ENCODE data around the gene ZBTB12. TPM values are rescaled to one million over a fixed set of nuclear protein-coding genes. Genes with fewer than 3 reads are reported as not detected.
A peak's percentile ranks its signal among the peaks of the same experiment; 100 is the strongest.

ZBTB12 gene
- total and polyA plus RNA-seq, 9 of the 15 experiments (the other 6 are each of a cell fraction or from before 2014, with no cell fraction given) = 0.03 to 12.4 (median 5.8) TPM; not detected in 1

GRCh38 chr6:31862344-31863235 lies 39.3 kb downstream of the ZBTB12 start, which contains the start of gene NEU1 (continued):
- TF ChIP-seq EHMT2 (IDR thresholded peaks at IDR 0.05) (no peak), HMG20B (CRISPR knock-in tag; IDR thresholded peaks at IDR 0.05) (0 out of 2 replicates have a peak, but pooled peaks have one; percentile 22), HBP1 (CRISPR knock-in tag; IDR thresholded peaks at IDR 0.05) (peak; percentile 88), ZNF586 (CRISPR knock-in tag; conservative IDR thresholded peaks at IDR 0.05) (no peak), POLR2AphosphoS2 (IDR thresholded peaks at IDR 0.05; ENCODE audit: low read length) (peak; percentile 99), HNRNPL (IDR thresholded peaks at IDR 0.05; ENCODE audit: low read depth, low read length) (no peak), PRMT5 (CRISPR knock-in tag; IDR thresholded peaks at IDR 0.05) (no peak), RBM25 (IDR thresholded peaks at IDR 0.05; ENCODE audit: low read depth, low read length, severe bottlenecking) (peak; percentile 56), OTX1 (CRISPR knock-in tag; IDR thresholded peaks at IDR 0.05) (peak; percentile 94), CHD7 (IDR thresholded peaks at IDR 0.05; ENCODE audit: low read depth, low read length) (no peak), ARHGAP35 (IDR thresholded peaks at IDR 0.05; ENCODE audit: partially characterized antibody) (peak; percentile 80), ZKSCAN8 (CRISPR knock-in tag; IDR thresholded peaks at IDR 0.05) (no peak), KLF1 (tag; IDR thresholded peaks at IDR 0.05) (no peak), ZNF174 (CRISPR knock-in tag; IDR thresholded peaks at IDR 0.05) (peak; percentile 57; the same call in 1 of the 2 replicates), ZNF384 (IDR thresholded peaks at IDR 0.05; ENCODE audit: low read depth, low read length) (peak; percentile 98)
